ENCODE results near the gene EP400.

Gene EP400

GRCh38 chr12:131902332-131903241 is 47.2 kb upstream of the EP400 start:
- H3K27ac ChIP-seq (ENCODE audit: extremely low read depth, low read depth, low read length), result no peak overlapping the region

GRCh38 chr12:131903270-131904255 is 46.2 kb upstream of the EP400 start:
- Histone ChIP-seq H3K4me3 (ENCODE audit: low read depth, low read length) (no peak overlapping the region), H3K4me1 (ENCODE audit: control insufficient read depth, insufficient read depth, low read length) (no peaks in the 10 kb centered on the region), H3K36me3 (ENCODE audit: control insufficient read depth in 2 of 2, insufficient read depth in 1 of 2, low read length in 2 of 2) (peaks cover 0 to 45% of the 10 kb centered on the region in 2 experiments; a peak in 2 of 3 replicates), H3K9me3 (ENCODE audit: control insufficient read depth, insufficient read depth, low read depth, low read length) (no peaks in the 10 kb centered on the region), H3K27ac (ENCODE audit: extremely low read depth, low read depth, low read length) (no peak overlapping the region)
- TF ChIP-seq GLIS2 (tag by site-specific recombination; IDR thresholded peaks at IDR 0.05) (peak; percentile 12; the same call in 1 of the 2 replicates), ZNF777 (tag by site-specific recombination; IDR thresholded peaks at IDR 0.05; ENCODE audit: borderline replicate concordance) (no peak)
- TF ChIP-seq, protein P1, sequence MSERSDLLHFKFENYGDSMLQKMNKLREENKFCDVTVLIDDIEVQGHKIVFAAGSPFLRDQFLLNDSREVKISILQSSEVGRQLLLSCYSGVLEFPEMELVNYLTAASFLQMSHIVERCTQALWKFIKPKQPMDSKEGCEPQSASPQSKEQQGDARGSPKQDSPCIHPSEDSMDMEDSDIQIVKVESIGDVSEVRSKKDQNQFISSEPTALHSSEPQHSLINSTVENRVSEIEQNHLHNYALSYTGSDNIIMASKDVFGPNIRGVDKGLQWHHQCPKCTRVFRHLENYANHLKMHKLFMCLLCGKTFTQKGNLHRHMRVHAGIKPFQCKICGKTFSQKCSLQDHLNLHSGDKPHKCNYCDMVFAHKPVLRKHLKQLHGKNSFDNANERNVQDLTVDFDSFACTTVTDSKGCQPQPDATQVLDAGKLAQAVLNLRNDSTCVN (tag by site-specific recombination; optimal IDR thresholded peaks at IDR 0.05), result peak; percentile 14
- POLR2A ChIA-PET, result interaction anchor here (0.9 kb wide), 1 partner anchor 8 kb away, joined by 3 read pairs; no protein-coding TSS in a partner anchor
- CTCF ChIA-PET, result no interaction called here

More at GRCh38 chr12:131902332-131903241, 47.2 kb upstream of the EP400 start:
- TF ChIP-seq GLIS2 (tag by site-specific recombination; IDR thresholded peaks at IDR 0.05), result 0 out of 2 replicates have a peak, but pooled peaks have one; percentile 38
- TF ChIP-seq ZFP41 (tag by site-specific recombination; IDR thresholded peaks at IDR 0.05; ENCODE audit: borderline replicate concordance), result no peak
- TF ChIP-seq GLIS1 (tag by site-specific recombination; IDR thresholded peaks at IDR 0.05), result peak; percentile 87
- TF ChIP-seq, protein P2, sequence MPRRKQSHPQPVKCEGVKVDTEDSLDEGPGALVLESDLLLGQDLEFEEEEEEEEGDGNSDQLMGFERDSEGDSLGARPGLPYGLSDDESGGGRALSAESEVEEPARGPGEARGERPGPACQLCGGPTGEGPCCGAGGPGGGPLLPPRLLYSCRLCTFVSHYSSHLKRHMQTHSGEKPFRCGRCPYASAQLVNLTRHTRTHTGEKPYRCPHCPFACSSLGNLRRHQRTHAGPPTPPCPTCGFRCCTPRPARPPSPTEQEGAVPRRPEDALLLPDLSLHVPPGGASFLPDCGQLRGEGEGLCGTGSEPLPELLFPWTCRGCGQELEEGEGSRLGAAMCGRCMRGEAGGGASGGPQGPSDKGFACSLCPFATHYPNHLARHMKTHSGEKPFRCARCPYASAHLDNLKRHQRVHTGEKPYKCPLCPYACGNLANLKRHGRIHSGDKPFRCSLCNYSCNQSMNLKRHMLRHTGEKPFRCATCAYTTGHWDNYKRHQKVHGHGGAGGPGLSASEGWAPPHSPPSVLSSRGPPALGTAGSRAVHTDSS (tag by site-specific recombination; IDR thresholded peaks at IDR 0.05), result no peak
- TF ChIP-seq ZNF341 (tag by site-specific recombination; IDR thresholded peaks at IDR 0.05; ENCODE audit: low read depth), result peak; percentile 18; the same call in 1 of the 2 replicates
- TF ChIP-seq ZNF549 (tag by site-specific recombination; IDR thresholded peaks at IDR 0.05), result no peak
- peak; percentile 46; the same call in 1 of the 2 replicates for TF ChIP-seq EGR2 (tag by site-specific recombination; IDR thresholded peaks at IDR 0.05; ENCODE audit: low read depth)
- TF ChIP-seq, protein P3, sequence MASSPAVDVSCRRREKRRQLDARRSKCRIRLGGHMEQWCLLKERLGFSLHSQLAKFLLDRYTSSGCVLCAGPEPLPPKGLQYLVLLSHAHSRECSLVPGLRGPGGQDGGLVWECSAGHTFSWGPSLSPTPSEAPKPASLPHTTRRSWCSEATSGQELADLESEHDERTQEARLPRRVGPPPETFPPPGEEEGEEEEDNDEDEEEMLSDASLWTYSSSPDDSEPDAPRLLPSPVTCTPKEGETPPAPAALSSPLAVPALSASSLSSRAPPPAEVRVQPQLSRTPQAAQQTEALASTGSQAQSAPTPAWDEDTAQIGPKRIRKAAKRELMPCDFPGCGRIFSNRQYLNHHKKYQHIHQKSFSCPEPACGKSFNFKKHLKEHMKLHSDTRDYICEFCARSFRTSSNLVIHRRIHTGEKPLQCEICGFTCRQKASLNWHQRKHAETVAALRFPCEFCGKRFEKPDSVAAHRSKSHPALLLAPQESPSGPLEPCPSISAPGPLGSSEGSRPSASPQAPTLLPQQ (tag by site-specific recombination; IDR thresholded peaks at IDR 0.05), result peak; percentile 47; the same call in 1 of the 2 replicates
- no peak for TF ChIP-seq ZXDB (tag by site-specific recombination; IDR thresholded peaks at IDR 0.05)
- 0 out of 2 replicates have a peak, but pooled peaks have one; percentile 22 for TF ChIP-seq ZFP69B (tag by site-specific recombination; IDR thresholded peaks at IDR 0.05)
- TF ChIP-seq, protein P4, sequence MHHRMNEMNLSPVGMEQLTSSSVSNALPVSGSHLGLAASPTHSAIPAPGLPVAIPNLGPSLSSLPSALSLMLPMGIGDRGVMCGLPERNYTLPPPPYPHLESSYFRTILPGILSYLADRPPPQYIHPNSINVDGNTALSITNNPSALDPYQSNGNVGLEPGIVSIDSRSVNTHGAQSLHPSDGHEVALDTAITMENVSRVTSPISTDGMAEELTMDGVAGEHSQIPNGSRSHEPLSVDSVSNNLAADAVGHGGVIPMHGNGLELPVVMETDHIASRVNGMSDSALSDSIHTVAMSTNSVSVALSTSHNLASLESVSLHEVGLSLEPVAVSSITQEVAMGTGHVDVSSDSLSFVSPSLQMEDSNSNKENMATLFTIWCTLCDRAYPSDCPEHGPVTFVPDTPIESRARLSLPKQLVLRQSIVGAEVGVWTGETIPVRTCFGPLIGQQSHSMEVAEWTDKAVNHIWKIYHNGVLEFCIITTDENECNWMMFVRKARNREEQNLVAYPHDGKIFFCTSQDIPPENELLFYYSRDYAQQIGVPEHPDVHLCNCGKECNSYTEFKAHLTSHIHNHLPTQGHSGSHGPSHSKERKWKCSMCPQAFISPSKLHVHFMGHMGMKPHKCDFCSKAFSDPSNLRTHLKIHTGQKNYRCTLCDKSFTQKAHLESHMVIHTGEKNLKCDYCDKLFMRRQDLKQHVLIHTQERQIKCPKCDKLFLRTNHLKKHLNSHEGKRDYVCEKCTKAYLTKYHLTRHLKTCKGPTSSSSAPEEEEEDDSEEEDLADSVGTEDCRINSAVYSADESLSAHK (tag by site-specific recombination; IDR thresholded peaks at IDR 0.05), result no peak
- Histone ChIP-seq H3K4me1 (ENCODE audit: control insufficient read depth, insufficient read depth, low read length) (no peaks in the 10 kb centered on the region), H3K36me3 (ENCODE audit: control insufficient read depth in 2 of 2, insufficient read depth in 1 of 2, low read length in 2 of 2) (peaks cover 2 to 48% of the 10 kb centered on the region in 2 experiments; a peak in 2 of 3 replicates), H3K9me3 (ENCODE audit: control insufficient read depth, insufficient read depth, low read depth, low read length) (no peaks in the 10 kb centered on the region), H3K4me3 (ENCODE audit: low read depth, low read length) (no peak overlapping the region)
- CTCF ChIA-PET, result no interaction called here
- POLR2A ChIA-PET, result interaction anchor here (0.9 kb wide), 1 partner anchor 9 kb away, joined by 3 read pairs; no protein-coding TSS in a partner anchor
